Erythroblast (primary cell): ENCODE data around the gene TRIAP1.

Experiments used
- GATA1 ChIP-seq: IDR thresholded peaks from 2 replicates; pipeline ENCODE4 v1.6.1; 2011; ENCODE audit warnings: low read depth, mild to moderate bottlenecking, control low read depth, low read length, moderate library complexity
- POLR2A ChIP-seq: IDR thresholded peaks from 2 replicates; pipeline ENCODE4 v1.6.1; 2011; ENCODE audit warnings: mild to moderate bottlenecking, low read length

DNA sequence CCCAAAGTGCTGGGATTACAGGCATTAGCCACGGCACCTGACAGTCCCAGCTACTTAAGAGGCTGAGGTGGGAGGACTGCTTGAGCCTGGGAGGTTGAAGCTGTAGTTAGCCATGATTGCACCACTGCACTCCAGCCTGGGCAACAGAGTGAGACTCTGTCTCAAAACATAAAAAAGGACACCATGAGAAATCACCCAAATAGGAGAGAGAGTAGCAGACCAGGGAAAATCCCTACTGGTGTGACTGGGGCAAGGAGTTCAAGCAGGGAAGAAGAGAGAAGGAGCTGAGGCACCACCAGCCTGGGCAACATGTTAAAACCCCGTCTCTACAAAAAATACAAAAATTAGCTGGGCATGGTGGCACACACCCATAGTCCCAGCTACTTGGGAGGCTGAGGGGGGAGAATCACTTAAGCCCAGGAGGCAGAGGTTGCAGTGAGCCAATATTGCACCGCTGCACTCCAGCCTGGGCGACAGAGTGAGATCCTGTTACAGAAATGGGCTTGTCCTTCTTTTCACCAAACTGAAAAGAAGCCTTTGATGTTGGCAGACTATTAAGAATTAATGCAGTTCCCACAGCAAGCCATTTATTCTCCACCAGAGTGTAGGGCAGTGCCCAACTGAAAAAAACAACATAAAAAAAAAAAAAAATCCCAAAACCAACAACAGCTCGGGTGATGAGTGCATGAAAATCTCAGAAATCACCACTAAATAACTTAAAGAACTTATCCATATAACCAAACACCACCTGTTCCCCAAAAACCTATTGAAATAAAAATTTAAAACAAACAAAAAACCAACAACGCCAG is 27.8 kb upstream of the TRIAP1 start:
- TF ChIP-seq POLR2A (no peak), GATA1 (no peak)
